Body of pancreas (tissue), 4 donors: ENCODE data around the gene RNF25.

Experiments used
- CTCF ChIP-seq, 7 experiments: fragments of 450-650 bp in 4 of 7; fragments of 200-600 bp in 3 of 7; sonication (generic) in 3 of 7; IDR thresholded peaks; one replicate each; pipeline ENCODE4 v1.5.1; 2016 to 2019; ENCODE audit warnings: antibody characterized with exemption in 7 of 7
- POLR2A ChIP-seq, 3 donors: fragments of 450-650 bp; IDR thresholded peaks; one replicate each; pipeline ENCODE4 v1.6.1; 2016; ENCODE audit warnings: antibody characterized with exemption in 3 of 3, mild to moderate bottlenecking in 2 of 3

- TF ChIP-seq CTCF (IDR thresholded peaks at IDR 0.05) (no peak), POLR2A (IDR thresholded peaks at IDR 0.05) (no peak)
Measured at GRCh38 chr2:218615868-218616315, 55.9 kb downstream of the RNF25 start.
